NK-92 (cell line): ENCODE results near the gene PIP4K2C.
"Not testable (repeated sequence)": the region's sequence is repeated elsewhere in the genome, so short reads cannot be mapped to it uniquely, and the experiment has no call there.

Source experiments
- DNase-seq: peaks from one replicate; lab custom pipeline; 2025; ENCODE audit not compliant: unreplicated experiment; lab: John Stamatoyannopoulos, UW

Gene PIP4K2C

DNA sequence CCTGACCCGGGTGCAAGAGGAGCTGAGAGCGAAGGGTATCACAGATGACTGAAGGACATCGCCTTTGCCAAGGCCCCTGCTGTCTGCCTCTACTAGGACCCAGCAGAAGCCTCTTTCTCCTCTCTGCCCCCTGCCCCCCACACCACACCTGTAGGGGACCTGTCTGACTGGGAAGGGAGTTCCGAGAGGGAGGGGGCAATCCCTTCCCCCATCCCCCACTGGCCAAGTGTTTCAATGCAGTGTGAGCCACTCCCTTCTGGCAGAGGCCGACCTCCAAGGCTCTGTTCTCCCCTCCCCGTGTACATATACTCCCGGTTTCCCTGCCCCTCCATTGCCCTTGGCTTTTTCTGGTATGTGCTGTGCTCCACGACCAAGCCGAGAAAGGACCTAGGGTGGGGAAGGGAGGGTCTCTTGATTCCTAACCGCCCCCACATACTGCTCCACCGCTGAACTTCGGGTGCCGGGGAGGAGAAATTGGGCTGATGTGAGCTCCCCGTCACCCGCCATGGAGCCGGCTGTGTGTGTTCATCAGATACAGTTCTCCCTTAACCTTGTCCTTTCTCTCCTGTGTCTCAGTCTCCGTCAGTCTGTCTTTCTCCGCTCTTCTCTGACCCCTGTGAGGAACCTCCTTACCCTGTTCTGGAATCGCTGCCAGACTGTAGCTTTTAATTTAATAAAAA lies 18.2 kb downstream of the PIP4K2C start:
- no peak for DNase-seq

DNA sequence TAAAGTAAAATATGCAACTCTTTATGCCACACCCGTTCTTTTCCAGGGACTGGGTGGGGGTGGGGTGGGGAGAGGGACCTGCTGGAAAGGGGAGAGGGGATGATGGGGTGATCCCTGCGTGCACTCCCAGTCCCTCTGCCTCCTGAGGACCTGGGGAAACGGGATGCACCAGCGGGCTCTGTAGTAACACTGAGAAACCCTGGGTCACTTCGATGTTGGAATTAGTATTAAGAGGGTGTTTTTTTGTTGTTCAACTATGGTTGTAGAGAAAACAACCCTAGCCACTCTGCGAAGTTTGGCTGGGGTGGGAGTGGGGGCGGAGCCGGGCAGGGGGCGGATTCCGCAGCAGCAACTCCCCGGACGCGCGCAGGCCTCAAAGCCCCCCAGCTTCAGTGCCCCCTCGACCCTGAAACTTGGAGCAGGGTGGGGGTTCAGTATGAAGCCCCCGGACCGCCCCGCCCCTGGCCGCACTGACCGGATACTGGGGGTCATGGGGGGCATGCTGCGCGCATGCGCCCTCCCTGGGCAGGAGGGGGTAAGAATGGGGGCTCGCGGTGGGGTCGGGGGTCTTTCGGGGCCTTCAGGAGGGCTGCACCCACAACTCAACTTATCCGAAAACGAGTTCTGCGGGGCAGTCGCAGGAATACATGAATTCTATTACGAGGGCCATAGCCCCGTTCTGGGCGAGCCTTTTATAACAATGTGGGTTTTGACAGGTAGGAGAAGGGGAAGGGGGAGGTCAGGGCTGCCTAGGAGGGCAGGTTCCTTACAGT lies 19.0 kb downstream of the PIP4K2C start:
- no peak for DNase-seq

DNA sequence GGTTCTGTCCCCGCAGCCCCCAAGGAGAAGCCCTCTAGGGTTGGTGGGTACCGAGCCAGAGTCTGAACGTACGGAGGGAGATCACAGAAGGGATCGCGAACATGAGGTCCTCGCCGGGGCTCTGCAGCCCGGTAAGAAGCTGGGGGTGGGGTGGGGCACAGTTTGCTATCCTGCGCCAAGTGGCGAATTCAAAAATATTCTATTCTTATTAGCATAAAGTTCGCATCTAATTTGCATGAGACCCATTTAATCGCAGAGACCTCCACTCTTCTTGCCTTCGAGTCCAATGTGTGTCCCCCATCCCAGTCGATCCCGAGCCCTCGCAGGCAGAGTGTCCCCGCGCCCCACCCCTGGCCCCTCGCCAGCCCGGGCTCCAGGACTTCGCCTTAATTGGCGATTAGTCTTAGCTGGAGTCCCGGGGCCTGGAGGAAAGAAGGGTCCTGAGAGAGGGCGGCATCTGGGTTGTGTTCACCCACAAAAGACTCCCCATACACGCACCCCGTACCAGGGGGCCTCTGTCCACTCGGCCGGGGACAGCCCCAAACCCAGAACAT lies 19.6 kb downstream of the PIP4K2C start:
- no peak for DNase-seq

DNA sequence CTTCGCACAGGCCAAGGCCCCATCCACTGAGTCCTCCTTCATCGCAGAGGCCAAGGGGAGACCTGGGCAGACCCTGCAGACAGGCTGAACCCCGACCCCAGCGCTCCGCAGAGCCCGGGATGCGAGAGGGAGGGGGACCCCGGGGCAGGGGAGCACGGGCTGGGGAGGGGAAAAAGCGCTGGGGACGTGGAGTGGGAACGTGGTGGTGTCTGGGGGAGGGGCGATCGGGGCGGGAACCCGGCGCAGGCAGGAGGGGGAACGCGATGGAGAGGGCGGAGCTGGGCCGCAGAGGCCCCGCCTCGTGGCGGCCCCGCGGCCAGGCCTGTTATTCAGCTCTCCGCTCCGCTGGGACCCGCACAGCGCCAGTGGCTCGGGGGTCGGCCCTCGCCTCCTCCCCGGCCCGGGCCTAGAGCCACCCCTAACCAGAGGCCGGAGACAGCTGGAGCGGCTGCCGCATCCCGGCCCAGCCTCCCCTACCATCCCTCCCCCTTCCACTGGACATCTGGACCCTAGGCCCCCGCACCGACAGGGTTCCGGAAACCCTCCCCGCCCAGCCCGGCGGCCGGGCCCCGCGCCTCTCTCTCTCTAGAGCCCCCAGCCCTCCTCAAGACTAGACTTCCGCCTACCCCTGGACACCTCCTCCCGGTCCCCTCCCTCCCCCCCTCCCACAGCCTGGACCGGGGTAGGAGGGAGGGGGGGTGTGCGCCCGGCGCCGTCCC lies 20.3 kb downstream of the PIP4K2C start, which contains the start of gene ARHGEF25:
TSS of gene ARHGEF25 (plus strand) at position 328 of the 719 bp plus-strand sequence. CDS start 460 bp downstream, outside the sequence.
- DNase-seq, result no peak

DNA sequence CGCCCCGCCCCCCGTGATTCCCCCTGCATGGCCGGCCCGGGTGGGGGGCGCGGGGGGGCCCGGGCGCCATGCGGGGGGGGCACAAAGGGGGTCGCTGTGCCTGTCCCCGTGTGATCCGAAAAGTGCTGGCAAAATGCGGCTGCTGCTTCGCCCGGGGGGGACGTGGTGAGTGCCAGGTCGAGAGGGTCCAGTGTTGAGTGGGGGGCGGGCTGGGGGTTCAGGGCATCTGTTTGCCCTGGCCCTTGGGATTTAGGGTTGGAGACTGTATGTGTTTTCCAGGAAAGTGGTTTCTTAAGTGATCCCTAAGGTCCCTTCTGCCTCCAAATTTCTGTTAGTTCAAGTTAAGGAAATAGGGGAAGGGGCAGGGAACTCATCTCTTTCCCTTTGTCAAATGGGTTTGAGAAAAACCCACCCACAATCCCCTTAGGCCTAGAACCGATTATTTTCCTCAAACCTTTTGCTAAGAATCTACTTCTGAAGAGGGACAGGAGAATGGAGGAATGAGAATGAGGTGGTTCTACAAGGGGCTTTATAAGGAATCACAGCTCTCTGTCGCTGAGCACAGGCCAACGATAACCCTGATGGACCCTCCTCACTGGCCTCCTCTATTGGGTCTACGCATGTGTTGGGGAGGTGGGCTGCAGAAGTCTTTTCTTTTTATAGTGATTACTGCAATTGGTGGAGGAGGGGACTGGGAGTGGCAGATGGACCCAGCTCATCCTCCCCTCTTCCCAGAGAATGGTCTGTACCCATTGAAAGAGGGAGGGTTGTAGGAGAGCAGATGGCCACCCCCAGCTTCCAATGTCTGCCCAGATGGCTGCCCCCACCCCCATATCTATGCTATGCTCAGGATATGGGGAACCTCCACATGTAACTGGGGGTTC lies 21.1 kb downstream of the PIP4K2C start:
- DNase-seq, result no peak

- no peak for DNase-seq
These were observed 21.9 kb downstream of the PIP4K2C start for GRCh38 chr12:57612711-57613426.

- DNase-seq, result no peak
These were observed 22.6 kb downstream of the PIP4K2C start for GRCh38 chr12:57613427-57614109.

DNA sequence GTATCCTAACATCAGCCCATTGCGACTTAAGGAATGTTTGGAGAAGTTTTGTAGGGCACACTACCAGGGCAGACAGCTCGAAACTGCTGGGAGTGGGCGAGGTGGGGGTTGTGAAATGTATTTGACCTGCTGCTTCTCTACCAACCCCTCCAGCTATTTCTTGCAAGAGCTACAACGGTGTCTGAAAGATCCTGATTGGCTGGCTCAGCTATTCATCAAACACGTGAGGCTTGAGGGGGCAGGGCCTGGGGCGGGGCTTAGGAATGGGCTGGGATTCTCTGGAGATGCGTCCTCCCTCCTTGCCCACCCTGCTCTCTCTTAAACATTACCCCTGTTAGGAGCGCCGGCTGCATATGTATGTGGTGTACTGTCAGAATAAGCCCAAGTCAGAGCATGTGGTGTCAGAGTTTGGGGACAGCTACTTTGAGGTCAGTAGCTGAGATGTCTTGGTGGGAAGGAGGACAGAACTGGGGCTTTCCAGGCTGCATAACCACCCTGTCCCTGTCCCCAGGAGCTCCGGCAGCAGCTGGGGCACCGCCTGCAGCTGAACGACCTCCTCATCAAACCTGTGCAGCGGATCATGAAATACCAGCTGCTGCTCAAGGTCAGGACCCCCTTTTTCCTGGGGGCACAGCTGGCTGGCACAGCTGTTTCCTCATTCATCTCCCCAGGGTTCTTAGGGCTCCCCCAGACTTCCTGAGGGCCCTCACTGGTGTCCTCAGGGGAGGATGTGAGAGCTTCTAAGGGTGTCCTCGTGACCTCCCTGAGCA lies 23.4 kb downstream of the PIP4K2C start:
- no peak for DNase-seq

- DNase-seq, result no peak
These were observed 24.0 kb downstream of the PIP4K2C start for GRCh38 chr12:57614948-57615500.

GRCh38 chr12:57615637-57616036 lies 24.6 kb downstream of the PIP4K2C start:
- no peak for DNase-seq

DNA sequence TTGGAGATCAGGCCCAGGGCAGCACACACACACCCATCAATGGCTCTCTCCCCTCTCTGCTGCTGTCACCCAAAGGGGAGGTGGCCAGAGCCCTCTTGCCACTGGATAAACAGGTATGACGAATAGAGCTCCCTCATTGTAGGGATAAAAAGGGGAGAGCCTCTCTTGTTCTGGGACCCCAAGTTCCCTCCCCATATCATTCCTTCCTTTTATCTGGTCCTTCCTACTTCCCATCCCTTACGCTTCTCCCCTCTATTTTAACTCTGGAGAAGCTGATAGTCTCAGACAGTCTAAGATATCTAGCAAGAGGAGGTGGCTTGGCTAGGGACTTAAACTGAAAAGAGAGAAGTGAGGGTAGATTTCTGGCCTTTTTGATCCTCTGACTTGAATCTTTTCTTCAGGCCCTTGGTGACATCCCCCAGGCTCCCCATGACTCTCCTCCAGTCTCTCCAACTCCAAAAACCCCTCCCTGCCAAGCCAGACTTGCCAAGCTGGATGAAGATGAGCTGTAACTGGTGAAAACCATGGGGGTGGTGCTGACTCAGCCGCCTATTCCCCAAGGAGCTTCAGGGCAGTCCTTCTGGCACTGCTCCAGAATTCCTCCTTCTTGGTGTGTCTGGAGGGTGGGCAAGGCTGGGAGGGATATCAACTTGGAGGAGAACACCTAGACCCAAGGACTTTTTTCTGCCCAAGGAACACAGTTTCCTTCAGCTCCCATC lies 25.6 kb downstream of the PIP4K2C start:
- DNase-seq, result no peak

GRCh38 chr12:57617942-57618341 lies 26.9 kb downstream of the PIP4K2C start:
- DNase-seq, result no peak

DNA sequence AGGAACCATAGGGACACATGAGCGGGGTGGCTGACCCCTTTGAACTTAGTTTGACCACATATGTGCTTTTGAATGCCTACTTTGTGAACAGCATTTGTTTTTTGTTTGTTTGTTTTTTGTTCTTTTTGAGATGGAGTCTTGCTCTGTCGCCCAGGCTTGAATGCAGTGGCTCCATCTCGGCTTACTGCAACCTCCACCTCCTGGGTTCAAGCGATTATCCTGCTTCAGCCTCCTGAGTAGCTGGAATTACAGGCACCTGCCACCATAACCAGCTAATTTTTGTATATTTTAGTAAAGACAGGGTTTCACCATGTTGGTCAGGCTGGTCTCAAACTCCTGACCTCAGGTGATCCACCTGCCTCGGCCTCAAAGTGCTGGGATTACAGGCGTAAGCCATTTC lies 27.4 kb downstream of the PIP4K2C start:
- DNase-seq, result not testable (repeated sequence)

DNA sequence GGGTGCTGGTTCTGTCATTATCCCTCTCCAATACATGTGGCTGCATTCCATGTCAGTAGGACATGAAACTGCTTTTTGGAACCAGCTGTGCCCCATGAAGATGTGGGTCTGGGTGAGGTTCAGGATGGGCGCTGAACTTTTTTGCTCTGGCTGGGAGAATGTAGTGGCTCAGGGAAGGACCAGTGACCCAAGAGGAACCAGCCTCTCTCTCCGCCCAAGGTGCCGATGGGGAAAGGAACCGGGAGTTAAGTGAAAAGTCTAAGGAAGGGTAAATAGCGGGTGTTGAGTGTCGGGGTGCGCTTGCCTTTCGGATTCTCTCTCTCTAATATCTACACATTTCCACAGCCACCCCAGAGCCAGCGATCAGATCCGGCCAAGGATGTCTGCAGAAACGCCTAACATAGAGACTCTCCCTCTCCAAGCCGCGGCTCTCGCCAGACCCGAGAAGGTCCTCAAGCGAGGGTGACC lies 28.0 kb downstream of the PIP4K2C start:
- DNase-seq, result no peak

GRCh38 chr12:57619434-57620244 lies 28.6 kb downstream of the PIP4K2C start:
- DNase-seq, result no peak

DNA sequence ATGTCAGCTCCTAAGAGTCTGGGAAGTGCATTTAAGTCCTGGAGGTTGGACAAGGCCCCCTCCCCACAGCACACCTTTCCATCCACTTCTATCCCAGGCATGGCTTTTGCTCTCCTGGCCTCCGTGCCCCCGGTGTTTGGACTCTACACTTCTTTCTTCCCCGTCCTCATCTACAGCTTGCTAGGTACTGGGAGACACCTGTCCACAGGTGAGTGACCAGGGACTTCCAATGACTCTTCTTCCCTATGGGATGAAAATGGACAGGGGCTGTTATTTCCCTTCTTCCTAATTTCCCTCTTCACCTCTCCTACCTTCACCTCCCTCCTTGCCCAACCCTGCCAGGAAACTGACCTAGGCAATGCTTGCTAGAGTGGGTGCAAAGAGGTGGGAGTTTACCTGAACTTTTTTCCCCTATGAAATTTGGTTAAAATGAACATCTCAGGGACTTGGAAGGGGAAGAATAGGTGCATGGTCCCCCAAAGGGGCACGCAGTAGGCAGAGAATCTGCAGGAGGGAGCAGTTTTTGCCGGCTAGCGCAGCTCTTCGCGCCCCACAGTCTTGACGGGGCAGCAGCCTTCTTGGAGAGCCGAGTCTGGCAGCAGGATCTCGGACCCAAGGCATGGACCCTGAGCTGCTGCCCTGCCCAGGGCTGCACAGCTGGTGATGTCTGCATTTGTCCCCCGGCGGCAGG lies 29.4 kb downstream of the PIP4K2C start:
- no peak for DNase-seq
